GM15510 (cell line): ENCODE measurements around the gene CBLN3.

Source experiments
- POLR2A ChIP-seq: IDR thresholded peaks from 3 replicates; pipeline ENCODE4 v1.6.1; 2011; ENCODE audit warnings: borderline replicate concordance; ENCODE audit not compliant: insufficient read length; ENCODE audit errors: extremely low read depth

Gene CBLN3

GRCh38 chr14:24417832-24418491, 11.5 kb downstream of the CBLN3 start:
- TF ChIP-seq POLR2A, result no peak

- TF ChIP-seq POLR2A, result no peak
Observed at GRCh38 chr14:24416932-24417619, 12.4 kb downstream of the CBLN3 start.

GRCh38 chr14:24416254-24416931, 13.1 kb downstream of the CBLN3 start:
- TF ChIP-seq POLR2A, result no peak

GRCh38 chr14:24415421-24416253, 13.8 kb downstream of the CBLN3 start:
- TF ChIP-seq POLR2A, result no peak

- TF ChIP-seq POLR2A, result no peak
Observed at GRCh38 chr14:24414732-24415420, 14.6 kb downstream of the CBLN3 start.

GRCh38 chr14:24414077-24414476, 15.4 kb downstream of the CBLN3 start:
- no peak for TF ChIP-seq POLR2A

- no peak for TF ChIP-seq POLR2A
Observed at GRCh38 chr14:24411443-24412389, 17.8 kb downstream of the CBLN3 start.

- no peak for TF ChIP-seq POLR2A
Observed at GRCh38 chr14:24409956-24410355, 19.5 kb downstream of the CBLN3 start.

GRCh38 chr14:24409192-24409591, 20.3 kb downstream of the CBLN3 start:
- TF ChIP-seq POLR2A, result no peak

GRCh38 chr14:24408764-24409163, 20.7 kb downstream of the CBLN3 start:
- no peak for TF ChIP-seq POLR2A

GRCh38 chr14:24407608-24408325, 21.7 kb downstream of the CBLN3 start:
- TF ChIP-seq POLR2A, result no peak

- no peak for TF ChIP-seq POLR2A
Observed at GRCh38 chr14:24406416-24406815, 23.1 kb downstream of the CBLN3 start.

GRCh38 chr14:24404814-24405213, 24.7 kb downstream of the CBLN3 start:
- TF ChIP-seq POLR2A, result no peak
